GM18499 (cell line): ENCODE results near the gene CHEK1.
"Not testable (repeated sequence)": the region's sequence is repeated elsewhere in the genome, so short reads cannot be mapped to it uniquely, and the experiment has no call there.

ENCODE experiments used
- ATAC-seq: cut with Tn5 transposase; IDR thresholded peaks from one replicate; pipeline ENCODE4 v1.9.1; 2021; ENCODE audit warnings: moderate number of reproducible peaks; ENCODE audit not compliant: insufficient read depth, unreplicated experiment

Gene CHEK1

DNA sequence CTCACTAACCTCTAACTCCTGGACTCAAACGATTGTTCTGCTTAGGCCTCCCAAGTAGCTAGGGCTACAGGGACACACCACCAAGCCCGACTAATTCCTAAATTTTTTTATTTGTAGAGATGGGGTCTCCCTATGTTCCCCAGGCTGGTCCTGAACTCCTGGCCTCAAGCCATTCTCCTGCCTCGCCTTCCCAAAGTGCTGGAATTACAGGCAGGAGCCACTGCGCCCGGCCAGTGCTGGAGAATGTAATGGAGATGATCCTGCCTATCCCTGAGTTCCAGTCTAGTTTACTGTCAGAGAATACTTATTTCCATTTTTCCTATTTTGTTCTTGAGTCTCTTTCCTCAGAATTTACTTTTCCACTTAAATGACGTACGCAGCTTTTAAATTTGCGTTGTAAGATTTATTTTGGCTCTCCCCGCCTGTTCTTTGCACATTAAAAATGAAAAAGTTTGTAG, at the start of gene CHEK1:
CHEK1 (plus strand) TSS at position 408 of the 458 bp plus-strand sequence. CDS start 1,606 bp downstream, outside the sequence.
- ATAC-seq = no peak

DNA sequence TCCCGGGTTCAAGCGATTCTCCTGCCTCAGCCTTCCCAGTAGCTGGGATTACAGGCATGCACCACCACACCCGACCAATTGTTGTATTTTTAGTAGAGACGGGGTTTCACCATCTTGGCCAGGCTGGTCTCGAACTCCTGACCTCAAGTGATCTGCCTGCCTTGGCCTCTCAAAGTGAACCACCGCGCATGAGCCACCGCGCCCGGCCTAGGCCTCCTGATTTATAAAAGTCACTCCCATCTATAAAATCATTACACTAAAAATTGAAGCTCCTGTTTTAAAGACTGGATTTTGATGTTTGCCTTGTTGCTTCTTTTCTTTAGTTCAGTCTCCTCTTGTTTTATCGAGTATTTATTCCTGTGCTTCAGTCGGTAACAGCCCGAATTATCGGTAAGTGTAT, 47.8 kb upstream of the CHEK1 start:
- not testable (repeated sequence) for ATAC-seq

DNA sequence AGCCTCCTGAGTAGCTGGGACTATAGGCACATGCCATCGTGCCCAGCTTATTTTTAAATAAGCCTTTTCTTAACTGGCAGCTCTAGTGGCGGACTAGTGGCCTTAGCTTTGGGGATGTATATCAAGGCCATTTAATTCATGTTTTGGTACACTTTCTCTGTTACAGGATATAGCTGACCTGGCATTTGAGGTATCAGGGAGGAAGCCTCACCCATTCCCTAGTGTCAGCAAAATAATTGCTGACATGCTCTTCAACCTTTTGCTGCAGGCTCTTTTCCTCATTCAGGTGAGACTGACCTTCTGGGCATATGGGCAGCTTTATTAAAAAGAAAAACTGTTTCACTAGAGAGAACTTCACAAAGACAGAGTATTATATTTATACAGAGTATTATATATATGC, 46.2 kb upstream of the CHEK1 start:
- ATAC-seq = no peak

DNA sequence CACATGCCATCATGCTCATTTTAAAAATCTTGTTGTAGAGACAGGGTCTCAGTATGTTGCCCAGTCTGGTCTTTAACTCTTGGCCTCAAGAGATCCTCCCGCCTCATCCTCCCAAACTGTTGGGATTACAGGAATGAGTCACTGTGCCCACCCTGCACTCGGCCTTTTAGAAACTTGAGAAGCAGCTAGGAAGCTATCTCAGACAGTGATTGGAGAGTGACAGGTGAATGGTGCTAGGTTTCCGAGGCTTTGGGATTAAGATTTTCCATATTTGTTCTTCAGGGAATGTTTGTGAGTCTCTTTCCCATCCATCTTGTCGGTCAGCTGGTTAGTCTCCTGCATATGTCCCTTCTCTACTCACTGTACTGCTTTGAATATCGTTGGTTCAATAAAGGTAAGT, 45.2 kb upstream of the CHEK1 start:
- no peak for ATAC-seq

DNA sequence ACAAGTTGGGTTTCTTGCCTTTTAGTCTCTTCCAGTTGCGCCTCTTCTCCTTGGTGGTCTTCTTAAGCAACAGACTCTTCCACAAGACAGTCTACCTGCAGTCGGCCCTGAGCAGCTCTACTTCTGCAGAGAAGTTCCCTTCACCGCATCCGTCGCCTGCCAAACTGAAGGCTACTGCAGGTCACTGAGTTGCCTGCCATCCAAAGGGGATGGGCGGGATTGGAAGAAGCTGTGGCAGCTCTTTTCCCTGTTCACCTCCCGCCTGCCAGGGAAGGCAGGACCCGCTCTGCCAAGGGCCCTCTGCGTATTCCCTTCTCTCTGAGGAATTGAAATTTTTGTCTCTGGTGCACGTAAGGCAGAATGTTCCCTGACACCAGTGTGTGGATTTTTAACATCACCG, 41.5 kb upstream of the CHEK1 start:
- ATAC-seq = no peak

DNA sequence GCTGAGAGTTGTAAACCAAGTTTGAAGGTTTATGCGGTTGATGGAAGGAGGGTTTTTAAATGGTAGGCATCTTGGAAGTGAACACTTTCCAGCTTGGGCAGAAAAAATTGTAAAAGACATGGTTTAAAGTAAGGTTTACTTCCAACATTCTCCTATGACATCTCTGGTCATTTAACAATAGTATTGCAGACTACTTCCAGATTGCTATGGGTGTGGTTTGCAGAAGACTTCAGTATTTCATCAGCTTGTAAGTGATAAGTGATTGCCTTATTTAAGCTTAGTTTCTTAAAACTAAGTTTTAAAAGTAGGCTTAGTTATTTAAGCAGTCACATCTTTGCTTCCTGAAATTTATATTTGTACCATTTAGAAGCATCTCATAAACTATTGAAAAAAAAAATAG, 39.5 kb upstream of the CHEK1 start:
- ATAC-seq = no peak

DNA sequence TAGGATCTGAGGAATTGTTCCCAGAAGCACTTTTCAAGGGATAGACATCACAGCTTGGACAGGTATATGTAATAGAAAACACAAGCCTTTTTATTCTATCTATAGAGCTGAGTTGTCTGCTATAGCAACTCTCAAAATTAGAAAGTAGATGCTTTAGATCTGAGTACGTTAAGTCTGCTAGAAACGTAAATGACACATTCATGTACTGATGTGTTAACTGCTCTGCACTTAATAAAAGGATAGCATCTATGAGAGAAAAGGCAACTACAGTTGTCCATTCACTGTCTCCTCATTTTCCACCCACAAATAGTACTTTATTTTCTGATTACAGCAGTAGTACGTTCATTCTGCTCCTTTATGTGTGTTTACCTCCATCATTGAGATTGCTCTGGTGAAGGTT, 38.3 kb upstream of the CHEK1 start:
- ATAC-seq = no peak

DNA sequence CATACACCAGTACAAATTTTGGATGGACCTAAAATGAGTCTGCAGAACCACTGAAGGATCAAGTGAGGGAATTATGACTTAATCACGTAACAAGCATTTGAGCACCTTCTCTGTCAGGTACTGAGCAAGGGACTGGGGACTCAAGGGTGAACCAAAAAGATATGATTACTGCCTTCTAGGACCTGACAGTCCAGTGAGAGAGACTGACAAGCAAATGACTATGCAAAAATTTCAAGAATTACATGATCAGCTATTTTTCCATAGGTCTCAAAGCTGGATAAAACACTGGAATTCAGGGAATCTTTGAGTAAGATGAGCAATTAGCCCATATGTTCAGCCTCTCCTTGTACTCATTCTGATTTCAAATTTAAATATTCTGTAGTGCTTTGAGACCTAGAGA, 37.5 kb upstream of the CHEK1 start:
- ATAC-seq = no peak

DNA sequence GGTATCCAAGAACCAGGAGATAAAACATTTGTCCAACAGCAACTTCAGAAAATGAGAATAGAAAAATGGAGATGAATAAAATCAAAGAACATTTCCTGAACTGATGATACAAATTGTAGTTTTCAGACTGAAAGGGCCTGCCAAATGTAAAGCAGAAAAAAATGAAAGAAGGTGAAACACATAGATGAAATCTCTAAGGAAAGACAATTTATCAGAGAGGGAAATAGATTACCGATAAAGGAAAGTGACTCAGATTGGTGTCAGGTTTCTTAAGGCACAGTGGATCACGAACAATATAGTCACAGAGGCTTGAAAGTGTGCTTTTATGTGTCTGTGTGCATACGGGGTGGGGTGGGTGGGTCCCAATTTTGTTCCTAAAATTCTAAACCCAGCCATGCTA, 36.5 kb upstream of the CHEK1 start:
- no peak for ATAC-seq

DNA sequence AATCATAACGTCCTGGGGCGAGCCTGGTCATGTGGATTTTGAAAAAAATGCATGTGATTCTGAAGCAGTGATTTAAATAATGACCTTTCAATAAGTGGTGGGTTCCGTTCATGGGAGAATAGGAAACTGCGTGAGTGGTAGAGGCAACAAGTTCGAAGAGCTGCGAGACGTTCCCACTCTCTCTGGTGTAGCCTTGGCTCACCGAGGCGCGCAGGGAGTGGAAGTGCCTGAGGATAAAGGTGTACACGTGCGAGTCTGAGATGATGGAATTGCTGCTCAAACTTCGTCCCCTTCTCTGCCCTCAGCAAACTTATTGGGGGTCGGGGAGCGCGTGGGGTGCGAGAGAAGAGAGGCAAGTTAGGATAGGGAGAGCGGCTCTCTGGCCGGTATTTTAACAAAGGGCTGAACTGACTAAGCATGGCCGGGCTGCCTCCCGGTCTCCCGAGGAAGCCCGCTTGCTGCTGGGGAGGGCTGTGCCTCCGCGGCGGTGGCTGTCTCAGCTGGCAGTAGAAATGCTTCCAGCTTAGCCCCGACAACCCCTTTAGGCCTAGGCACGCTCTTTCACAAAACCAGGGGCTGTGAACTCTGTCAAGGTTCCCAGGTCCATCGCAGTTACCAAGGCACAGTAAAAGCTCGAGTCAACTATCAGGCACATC, 33.2 kb upstream of the CHEK1 start:
- ATAC-seq = peak; percentile 1

DNA sequence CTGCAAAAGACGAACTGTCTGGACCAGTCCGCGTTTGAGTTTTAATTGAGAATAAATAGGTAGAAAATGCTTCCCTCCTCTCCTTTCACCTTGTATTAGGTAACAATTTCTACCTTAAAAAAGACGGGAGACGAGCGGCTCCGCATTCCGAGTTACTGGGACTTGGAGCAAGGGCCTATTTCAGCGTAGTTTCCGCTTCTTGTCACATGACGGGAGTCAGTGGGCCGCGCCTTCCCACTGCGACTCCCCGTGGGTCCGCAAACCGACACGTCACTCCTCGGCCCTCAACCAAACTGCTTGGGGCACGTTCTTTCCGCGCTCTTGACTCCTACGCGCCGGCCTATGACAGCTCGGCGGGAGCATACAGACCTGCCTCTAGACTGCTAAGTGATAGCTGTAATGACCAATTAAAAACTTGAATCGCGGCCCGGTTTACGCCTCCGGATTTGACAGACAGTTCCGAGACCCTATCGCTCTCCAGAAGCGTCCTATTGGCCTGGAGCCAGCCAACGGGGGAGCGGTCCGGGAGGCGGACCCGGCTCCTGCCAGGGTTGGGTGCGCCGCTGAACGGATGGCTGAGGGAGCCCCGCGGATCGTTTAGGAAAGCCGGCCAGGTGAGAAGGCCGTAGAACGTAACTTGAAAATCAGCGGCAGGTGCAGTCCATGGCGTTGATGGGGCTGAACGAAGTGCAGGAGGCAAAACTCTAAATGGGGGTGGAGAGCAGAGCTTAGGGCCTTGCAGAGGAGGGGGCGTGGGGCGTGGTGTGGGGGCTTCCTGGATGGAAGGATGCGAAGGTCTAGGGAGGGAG, 32.5 kb upstream of the CHEK1 start, which contains the start of gene STT3A:
STT3A (plus strand) TSS at position 548 of the 809 bp plus-strand sequence. CDS start 3,064 bp downstream, outside the sequence.
- ATAC-seq = peak; percentile 98

DNA sequence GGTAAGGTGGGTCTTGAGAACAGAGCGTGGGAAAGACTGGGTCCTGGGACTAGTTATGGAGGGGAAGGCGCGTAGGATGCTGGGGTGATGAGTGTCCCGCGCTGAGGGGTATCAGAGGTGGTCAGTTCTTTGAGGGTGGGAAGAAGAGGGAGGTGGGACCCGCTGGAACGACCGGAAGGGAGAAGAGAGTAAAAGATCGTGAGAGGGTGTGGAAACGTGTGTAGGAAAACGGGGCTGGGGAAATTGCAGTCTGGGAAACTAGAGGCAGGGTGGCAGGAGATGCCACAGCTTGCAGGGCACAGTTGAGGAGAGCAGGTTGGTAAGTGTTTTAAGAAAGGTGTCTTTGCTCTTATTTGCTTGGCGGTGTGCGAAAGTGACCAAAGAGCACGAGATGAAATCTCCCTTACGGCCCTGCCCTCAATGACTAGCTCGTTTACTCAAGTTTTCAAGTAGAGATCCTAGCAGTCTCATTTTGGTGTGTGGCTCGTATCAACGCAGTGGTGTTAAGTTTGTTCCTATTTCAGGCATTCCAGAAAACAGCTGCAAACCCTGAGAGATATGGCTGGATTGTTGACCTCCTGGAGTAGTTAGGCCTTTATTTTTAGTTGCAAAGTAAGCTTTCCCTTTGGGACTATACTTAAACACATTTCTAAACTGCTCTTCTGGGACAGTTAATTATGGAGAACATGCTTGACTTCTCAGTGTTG, 31.7 kb upstream of the CHEK1 start:
- no peak for ATAC-seq

DNA sequence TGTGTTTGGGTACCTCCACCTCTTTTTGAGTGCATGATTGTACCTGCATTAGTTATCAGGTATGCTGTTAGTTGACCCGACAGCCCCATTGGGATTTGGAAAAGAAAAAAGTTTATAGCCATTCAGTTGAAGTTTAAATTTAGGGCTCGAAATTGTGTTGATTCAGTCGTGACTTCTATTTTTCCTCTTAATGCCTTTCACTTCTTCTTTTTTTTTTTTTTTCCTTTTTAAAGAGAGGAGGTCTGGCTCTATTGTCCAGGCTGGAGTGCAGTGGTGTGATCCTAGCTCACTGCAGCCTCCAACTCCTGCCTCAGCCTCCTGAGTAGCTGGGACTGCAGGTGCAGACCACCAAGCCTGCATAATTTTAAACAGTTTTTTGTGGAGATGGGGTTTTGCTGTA, 30.0 kb upstream of the CHEK1 start:
- ATAC-seq = no peak

DNA sequence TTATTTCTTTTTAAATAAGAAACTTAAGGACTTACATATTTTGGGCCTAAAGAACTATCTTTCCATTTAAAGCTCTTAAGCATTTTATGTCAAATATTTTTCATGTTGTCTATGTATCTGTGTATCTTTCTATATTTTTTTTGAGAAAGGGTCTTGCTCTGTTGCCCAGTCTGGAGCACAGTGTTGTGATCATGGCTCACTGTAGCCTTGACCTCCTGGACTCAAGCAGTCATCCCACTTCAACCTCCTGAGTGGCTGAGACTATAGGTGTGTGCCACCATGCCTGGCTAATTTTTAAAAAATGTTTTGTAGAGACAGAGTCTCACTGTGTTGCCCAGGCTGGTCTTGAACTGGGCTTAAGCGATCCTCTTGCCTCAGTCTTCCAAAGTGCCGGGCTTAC, 24.3 kb upstream of the CHEK1 start:
- no peak for ATAC-seq

DNA sequence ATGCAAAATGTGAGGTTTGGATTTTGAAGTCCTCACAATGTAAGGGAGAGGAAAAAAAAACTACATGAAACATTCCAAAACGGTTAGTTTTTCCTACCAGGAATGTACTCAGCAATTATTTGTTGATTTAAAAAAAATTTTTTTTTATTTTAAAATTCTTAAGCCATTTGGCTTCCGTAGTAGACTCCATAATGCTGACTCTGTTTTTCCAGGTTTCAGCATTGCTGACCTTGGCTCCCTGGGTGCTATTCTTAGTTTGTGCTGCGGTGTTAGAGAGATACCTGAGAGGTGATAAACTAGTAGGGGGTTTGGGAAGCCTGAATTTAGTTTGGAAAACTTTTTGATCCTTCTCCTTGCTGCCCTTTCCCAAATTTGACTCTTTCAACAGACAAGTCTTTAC, 21.8 kb upstream of the CHEK1 start:
- ATAC-seq = no peak

DNA sequence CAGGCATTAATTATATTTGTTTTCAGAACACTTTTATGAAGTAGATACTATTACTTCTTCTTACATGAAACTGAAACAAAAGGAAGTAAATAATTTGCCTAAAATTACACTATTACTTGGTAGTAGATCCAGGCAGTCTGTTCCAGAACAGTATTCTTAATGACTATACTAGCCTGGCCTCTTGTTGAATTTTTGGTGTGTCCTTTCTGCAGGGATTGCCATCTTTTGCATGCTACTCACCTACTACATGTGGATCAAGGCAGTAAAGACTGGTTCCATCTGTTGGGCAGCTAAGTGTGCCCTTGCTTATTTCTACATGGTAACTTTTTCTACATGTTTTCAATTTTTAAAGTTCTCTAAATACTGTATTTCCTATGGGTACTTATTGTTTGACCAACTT, 19.5 kb upstream of the CHEK1 start:
- no peak for ATAC-seq

DNA sequence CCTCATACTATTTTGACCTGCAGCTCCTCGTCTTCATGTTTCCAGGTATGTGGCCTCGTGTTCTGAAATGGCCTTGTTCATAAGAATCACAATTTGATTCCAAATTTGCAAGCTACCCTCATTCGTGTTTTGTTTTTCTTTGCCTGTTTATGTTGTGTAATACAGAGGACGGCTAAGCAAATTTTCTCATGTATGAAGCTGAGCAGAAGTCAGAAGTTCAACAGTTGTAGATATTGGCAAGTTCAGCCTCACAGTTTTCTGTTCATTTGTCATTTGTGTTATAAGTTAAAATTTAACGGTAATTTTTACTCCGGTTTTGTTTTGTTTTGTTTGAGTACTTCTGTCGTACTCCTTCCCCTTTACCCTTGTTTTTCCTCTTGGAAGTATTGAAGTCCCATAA, 15.4 kb upstream of the CHEK1 start:
- no peak for ATAC-seq

DNA sequence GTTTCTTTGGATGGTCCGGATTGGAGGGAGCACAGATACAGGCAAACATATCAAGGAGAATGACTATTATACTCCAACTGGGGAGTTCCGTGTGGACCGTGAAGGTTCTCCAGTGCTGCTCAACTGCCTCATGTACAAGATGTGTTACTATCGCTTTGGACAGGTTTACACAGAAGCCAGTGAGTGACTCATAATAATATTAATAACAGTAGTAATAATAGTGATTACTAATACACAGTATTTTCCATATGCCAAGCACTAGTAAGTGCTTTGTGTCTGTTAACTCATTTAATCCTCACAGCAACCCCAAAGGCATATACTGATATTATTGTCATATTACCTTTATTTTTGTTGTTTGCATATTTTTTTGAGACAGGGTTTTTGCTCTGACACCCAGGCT, 6.6 kb upstream of the CHEK1 start:
- ATAC-seq = no peak

DNA sequence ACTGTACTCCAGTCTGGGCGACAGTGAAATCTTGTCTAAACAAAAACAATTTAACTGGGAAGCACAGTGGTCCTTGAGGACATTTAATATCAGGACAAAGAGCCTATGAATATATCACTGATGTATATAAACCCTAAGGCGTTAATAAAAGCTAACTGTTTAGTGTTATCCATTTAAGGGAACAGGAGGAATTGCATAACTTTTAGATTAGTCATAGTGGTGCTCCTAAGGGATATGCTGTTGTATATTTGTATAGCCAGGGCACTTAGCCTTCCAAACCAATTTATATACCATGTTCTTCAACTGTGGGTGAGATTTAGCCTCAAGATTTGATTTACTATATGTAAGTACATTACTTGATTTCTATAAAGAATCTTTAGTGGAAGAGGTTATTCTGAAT, 3.0 kb upstream of the CHEK1 start:
- ATAC-seq = no peak

DNA sequence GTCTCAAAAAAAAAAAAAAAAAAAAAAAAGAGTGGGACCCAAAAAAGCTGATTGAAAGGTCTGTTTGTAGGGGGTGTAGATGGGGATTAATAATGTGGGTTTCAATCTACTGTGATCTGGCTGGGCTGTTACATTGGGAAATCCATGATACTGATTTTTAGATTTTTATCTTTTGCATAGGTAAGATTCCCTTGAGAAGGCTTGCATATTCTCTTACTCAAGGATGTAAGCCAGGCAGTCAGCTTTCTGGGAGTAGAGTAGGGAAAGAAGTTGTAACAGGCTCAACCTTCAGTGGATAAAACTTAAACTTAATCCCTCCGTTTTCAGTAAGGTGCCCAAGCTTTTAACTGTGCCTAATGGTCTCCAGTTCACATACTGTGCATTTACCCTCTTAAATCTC, 1.9 kb upstream of the CHEK1 start:
- no peak for ATAC-seq

DNA sequence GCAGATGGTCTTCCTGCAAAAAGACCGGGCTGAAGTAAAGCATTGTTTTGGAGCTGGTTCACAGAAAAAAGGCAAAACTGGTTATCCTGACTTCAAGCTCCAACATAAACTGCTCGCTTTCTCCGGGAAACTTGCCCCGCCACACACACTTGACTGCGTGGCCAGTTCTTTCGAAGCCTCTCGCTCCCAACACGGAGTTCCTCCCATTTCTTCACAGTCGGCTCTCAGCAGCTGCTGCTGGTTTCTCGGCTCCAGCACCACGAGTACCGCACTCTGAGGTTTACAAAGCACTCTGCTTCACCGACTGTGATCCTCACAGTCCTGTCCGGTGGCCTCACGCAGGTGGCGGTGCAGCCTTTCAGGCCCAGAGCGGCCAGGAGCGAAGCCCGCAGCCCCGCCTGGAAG, 264 bp downstream of the CHEK1 start:
- no peak for ATAC-seq
